Activated CD4-positive, CD25-positive, alpha-beta regulatory T cell (primary cell): ENCODE data around the gene MELTF.

Experiments
- DNase-seq, 4 experiments: peaks; one replicate each; lab custom pipeline; 2025; lab: John Stamatoyannopoulos, UW

The MELTF gene

GRCh38 chr3:196968233-196969133 is 61.1 kb downstream of the MELTF start, which contains the start of gene PIGZ:
TSS of gene PIGZ (minus strand) at chr3:196968833. CDS start at chr3:196952031, 16,802 bp downstream.
- peak in 1 of 4 experiments; percentile 21 for DNase-seq

GRCh38 chr3:196967412-196968232 is 62.0 kb downstream of the MELTF start:
- no peak for DNase-seq

- DNase-seq = no peak
Measured at GRCh38 chr3:196966526-196967401, 62.9 kb downstream of the MELTF start.

GRCh38 chr3:196965804-196966173 is 63.8 kb downstream of the MELTF start:
- DNase-seq = no peak

- DNase-seq = no peak
Measured at GRCh38 chr3:196965112-196965803, 64.4 kb downstream of the MELTF start.

- no peak for DNase-seq
Measured at GRCh38 chr3:196963631-196963953, 66.0 kb downstream of the MELTF start.

GRCh38 chr3:196962930-196963630 is 66.5 kb downstream of the MELTF start:
- no peak for DNase-seq

GRCh38 chr3:196962108-196962929 is 67.3 kb downstream of the MELTF start:
- DNase-seq = no peak

- DNase-seq = no peak
Measured at GRCh38 chr3:196954832-196955231, 74.8 kb downstream of the MELTF start.
